Endodermal cell (in vitro differentiated cells): Measurements from ENCODE around the gene TMEM39B. TPM values are rescaled to one million over a fixed set of nuclear protein-coding genes. Genes with fewer than 3 reads are reported as not detected.
"Not testable (repeated sequence)": the region's sequence is repeated elsewhere in the genome, so short reads cannot be mapped to it uniquely, and the experiment has no call there.

Source experiments
- DNase-seq: peaks from one replicate; pipeline ENCODE4 v3.0.0-alpha.2; 2017
- H3K27ac ChIP-seq: 2 replicates; pipeline ENCODE4 v1.5.1; 2013; ENCODE audit warnings: mild to moderate bottlenecking, low read depth, low read length, moderate library complexity
- H3K27me3 ChIP-seq: 2 replicates; pipeline ENCODE4 v1.6.1; 2013; ENCODE audit warnings: mild to moderate bottlenecking, low read length, moderate library complexity; ENCODE audit not compliant: insufficient read depth, control insufficient read depth, poor library complexity, severe bottlenecking
- H3K36me3 ChIP-seq: 2 replicates; pipeline ENCODE4 v1.7.0; 2013; ENCODE audit warnings: mild to moderate bottlenecking, low read length, moderate library complexity; ENCODE audit not compliant: control insufficient read depth, insufficient read depth
- H3K4me1 ChIP-seq: one replicate; pipeline ENCODE4 v1.7.0; 2013; ENCODE audit warnings: low read length; ENCODE audit not compliant: control insufficient read depth, insufficient read depth
- H3K4me3 ChIP-seq: 2 replicates; pipeline ENCODE4 v1.5.1; 2013; ENCODE audit warnings: mild to moderate bottlenecking, low read length, moderate library complexity
- H3K9ac ChIP-seq: 2 replicates; pipeline ENCODE4 v1.6.1; 2013; ENCODE audit warnings: mild to moderate bottlenecking, low read length, moderate library complexity; ENCODE audit not compliant: poor library complexity, severe bottlenecking; ENCODE audit errors: extremely low read depth
- H3K9me3 ChIP-seq: 2 replicates; pipeline ENCODE4 v1.6.1; 2013; ENCODE audit warnings: mild to moderate bottlenecking, low read length, moderate library complexity; ENCODE audit not compliant: control insufficient read depth
- H3K27ac Mint-ChIP-seq: 2 replicates; pipeline ENCODE4 v1.8.0; 2020; ENCODE audit warnings: mixed read lengths
- H3K27me3 Mint-ChIP-seq: 2 replicates; pipeline ENCODE4 v1.8.0; 2021; ENCODE audit warnings: mild to moderate bottlenecking, mixed read lengths; ENCODE audit not compliant: insufficient read depth
- H3K36me3 Mint-ChIP-seq: 2 replicates; pipeline ENCODE4 v1.8.0; 2020; ENCODE audit warnings: low read depth, mixed read lengths
- H3K4me1 Mint-ChIP-seq: 2 replicates; pipeline ENCODE4 v1.8.0; 2020; ENCODE audit warnings: mixed read lengths
- H3K4me3 Mint-ChIP-seq: 2 replicates; pipeline ENCODE4 v1.8.0; 2020; ENCODE audit warnings: mild to moderate bottlenecking, moderate library complexity, mixed read lengths
- H3K9me3 Mint-ChIP-seq: 2 replicates; pipeline ENCODE4 v1.8.0; 2020; ENCODE audit warnings: mild to moderate bottlenecking, mixed read lengths
- WGBS, 2 experiments: methylation state at CpG; one replicate each; pipeline versions ENCODE4 v1.1.5 to v1.1.7; 2013; ENCODE audit warnings: missing lambda C conversion rate in 2 of 2, mixed read lengths in 1 of 2; ENCODE audit not compliant: insufficient coverage in 1 of 2, insufficient read length in 1 of 2; 5-methylcytosine and 5-hydroxymethylcytosine counted together
- total RNA-seq, 2 donors: library from RNA; stranded (reverse); fragmentation: NEBNext Ultra II Directional in 1 of 2; extraction: Animal tissue kit (Norgen Biotek cat#: 25700) in 1 of 2; gene quantifications; 2 replicates in 1 of 2; 3 replicates in 1 of 2; pipeline ENCODE4 v1.2.1, GENCODE V29; 2021
- TF ChIP-seq, protein P1 (sequence below): fragments of 200-600 bp; sonication (generic); conservative IDR thresholded peaks from 2 replicates; pipeline ENCODE4 v1.5.0; 2021; ENCODE audit warnings: antibody characterized with exemption, mild to moderate bottlenecking

The TMEM39B gene
- total RNA-seq, 2 donors from 2014 or later = 11.0 to 20.3 TPM

- Histone ChIP-seq H3K27ac (no peak overlapping the region), H3K4me3 (no peak overlapping the region), H3K36me3 (peaks cover 18% of the 10 kb centered on the region), H3K9ac (no peak overlapping the region), H3K9me3 (no peaks in the 10 kb centered on the region), H3K4me1 (no peaks in the 10 kb centered on the region), H3K27me3 (no peaks in the 10 kb centered on the region)
- Mint-ChIP-seq H3K27me3 (no peaks in the 10 kb centered on the region), H3K9me3 (no peaks in the 10 kb centered on the region), H3K27ac (no peak overlapping the region), H3K4me3 (no peak overlapping the region), H3K36me3 (peaks cover 17% of the 10 kb centered on the region), H3K4me1 (peaks cover 2% of the 10 kb centered on the region)
- DNase-seq = no peak
- 95 to 100% methylated on average over 5 of the region's 5 CpGs for WGBS, 2 experiments
- TF ChIP-seq, protein P1, sequence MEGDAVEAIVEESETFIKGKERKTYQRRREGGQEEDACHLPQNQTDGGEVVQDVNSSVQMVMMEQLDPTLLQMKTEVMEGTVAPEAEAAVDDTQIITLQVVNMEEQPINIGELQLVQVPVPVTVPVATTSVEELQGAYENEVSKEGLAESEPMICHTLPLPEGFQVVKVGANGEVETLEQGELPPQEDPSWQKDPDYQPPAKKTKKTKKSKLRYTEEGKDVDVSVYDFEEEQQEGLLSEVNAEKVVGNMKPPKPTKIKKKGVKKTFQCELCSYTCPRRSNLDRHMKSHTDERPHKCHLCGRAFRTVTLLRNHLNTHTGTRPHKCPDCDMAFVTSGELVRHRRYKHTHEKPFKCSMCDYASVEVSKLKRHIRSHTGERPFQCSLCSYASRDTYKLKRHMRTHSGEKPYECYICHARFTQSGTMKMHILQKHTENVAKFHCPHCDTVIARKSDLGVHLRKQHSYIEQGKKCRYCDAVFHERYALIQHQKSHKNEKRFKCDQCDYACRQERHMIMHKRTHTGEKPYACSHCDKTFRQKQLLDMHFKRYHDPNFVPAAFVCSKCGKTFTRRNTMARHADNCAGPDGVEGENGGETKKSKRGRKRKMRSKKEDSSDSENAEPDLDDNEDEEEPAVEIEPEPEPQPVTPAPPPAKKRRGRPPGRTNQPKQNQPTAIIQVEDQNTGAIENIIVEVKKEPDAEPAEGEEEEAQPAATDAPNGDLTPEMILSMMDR = no peak
Observed at GRCh38 chr1:32115496-32115895, 42.8 kb downstream of the TMEM39B start.

DNA sequence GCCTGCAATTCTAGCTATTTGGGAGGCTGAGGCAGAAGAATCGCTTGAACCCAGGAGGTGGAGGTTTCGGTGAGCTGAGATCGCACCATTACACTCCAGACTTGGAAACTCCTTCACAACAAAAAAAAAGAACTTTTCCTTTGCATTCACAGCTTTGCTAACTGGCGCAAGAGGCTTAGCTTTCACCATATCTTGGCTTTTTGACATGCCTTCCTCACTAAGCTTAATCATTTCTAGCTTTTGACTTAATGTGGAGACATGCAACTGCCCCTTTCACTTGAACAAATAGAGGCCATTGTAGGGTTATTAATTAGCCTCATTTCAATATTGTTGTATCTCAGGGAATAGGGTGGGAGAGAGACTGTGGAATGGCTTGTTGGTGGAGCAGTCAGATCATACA, 43.8 kb downstream of the TMEM39B start:
- Histone ChIP-seq H3K27ac (no peak overlapping the region), H3K4me1 (no peaks in the 10 kb centered on the region), H3K27me3 (no peaks in the 10 kb centered on the region), H3K36me3 (peaks cover 22% of the 10 kb centered on the region), H3K9me3 (no peaks in the 10 kb centered on the region), H3K9ac (no peak overlapping the region), H3K4me3 (no peak overlapping the region)
- WGBS, 2 experiments = 94 to 96% methylated on average over 4 of the region's 4 CpGs
- DNase-seq = no peak
- H3K27ac Mint-ChIP-seq = no peak overlapping the region
- H3K4me1 Mint-ChIP-seq = peaks cover 2% of the 10 kb centered on the region
- H3K9me3 Mint-ChIP-seq = no peaks in the 10 kb centered on the region
- TF ChIP-seq, protein P1 = no peak
- H3K36me3 Mint-ChIP-seq = peaks cover 23% of the 10 kb centered on the region
- no peaks in the 10 kb centered on the region for H3K27me3 Mint-ChIP-seq
- no peak overlapping the region for H3K4me3 Mint-ChIP-seq

DNA sequence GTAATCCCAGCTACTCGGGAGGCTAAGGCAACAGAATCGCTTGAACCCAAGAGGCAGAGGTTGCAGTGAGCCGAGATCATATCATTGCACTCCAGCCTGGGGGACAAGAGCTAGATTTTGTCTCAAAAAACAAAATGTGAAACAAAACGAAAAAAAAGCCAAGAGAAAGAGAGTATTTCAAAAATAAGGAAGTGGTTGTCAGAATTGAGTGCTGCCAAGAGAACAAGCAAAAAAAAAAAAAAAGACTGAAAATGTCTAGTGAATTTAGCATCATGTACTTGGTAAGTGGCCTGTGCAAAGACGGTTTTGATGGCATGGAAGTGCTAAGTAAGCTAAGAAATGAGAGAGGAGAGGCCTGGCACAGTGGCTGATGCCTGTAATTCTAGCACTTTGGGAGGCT, 49.4 kb downstream of the TMEM39B start:
- H3K4me1 Mint-ChIP-seq = peaks cover 3% of the 10 kb centered on the region
- Histone ChIP-seq H3K4me1 (no peaks in the 10 kb centered on the region), H3K9ac (no peak overlapping the region), H3K4me3 (no peak overlapping the region), H3K27ac (no peak overlapping the region), H3K27me3 (no peaks in the 10 kb centered on the region), H3K36me3 (peaks cover 4% of the 10 kb centered on the region), H3K9me3 (no peaks in the 10 kb centered on the region)
- H3K27ac Mint-ChIP-seq = no peak overlapping the region
- peaks cover 6% of the 10 kb centered on the region for H3K36me3 Mint-ChIP-seq
- H3K27me3 Mint-ChIP-seq = no peaks in the 10 kb centered on the region
- no peaks in the 10 kb centered on the region for H3K9me3 Mint-ChIP-seq
- DNase-seq = no peak
- 91 to 95% methylated on average over 5 of the region's 5 CpGs for WGBS, 2 experiments
- TF ChIP-seq, protein P1 = no peak
- H3K4me3 Mint-ChIP-seq = no peak overlapping the region

GRCh38 chr1:32123361-32123760, 50.6 kb downstream of the TMEM39B start:
- H3K4me1 Mint-ChIP-seq = peaks cover 13% of the 10 kb centered on the region
- H3K36me3 Mint-ChIP-seq, DNase-seq, H3K4me3 ChIP-seq, H3K9me3 Mint-ChIP-seq, H3K36me3 ChIP-seq, H3K27me3 Mint-ChIP-seq, H3K4me3 Mint-ChIP-seq, H3K4me1 ChIP-seq, H3K27ac ChIP-seq, H3K9ac ChIP-seq, H3K27me3 ChIP-seq, H3K27ac Mint-ChIP-seq, H3K9me3 ChIP-seq: not testable (repeated sequence)
- 92 to 100% methylated on average over 2 of the region's 2 CpGs for WGBS, 2 experiments
